ENCODE results near the gene CPM. TPM values are rescaled to one million over a fixed set of nuclear protein-coding genes. Genes with fewer than 3 reads are reported as not detected.

Gene CPM
- total RNA-seq, 2 experiments from 2014 or later: 5.8 to 8.0 TPM

- Mint-ChIP-seq H3K36me3 (no peaks in the 10 kb centered on the region), H3K27ac (no peak overlapping the region), H3K27me3 (peaks cover 53% of the 10 kb centered on the region), H3K4me1 (no peaks in the 10 kb centered on the region), H3K4me3 (no peak overlapping the region), H3K9me3 (no peaks in the 10 kb centered on the region)
- DNase-seq: no peak
Observed at GRCh38 chr12:68939505-68939904, 6.5 kb upstream of the CPM start.

GRCh38 chr12:68934392-68934791, 1.4 kb upstream of the CPM start:
- Mint-ChIP-seq H3K36me3 (peaks cover 3% of the 10 kb centered on the region), H3K27ac (no peak overlapping the region), H3K9me3 (peaks cover 1% of the 10 kb centered on the region), H3K4me1 (peaks cover 14% of the 10 kb centered on the region), H3K27me3 (peaks cover 40% of the 10 kb centered on the region), H3K4me3 (no peak overlapping the region)
- no peak for DNase-seq

GRCh38 chr12:68932128-68932960, 627 bp downstream of the CPM start:
- Mint-ChIP-seq H3K4me3 (peak overlapping the region; percentile 79), H3K27ac (no peak overlapping the region), H3K9me3 (peaks cover 8% of the 10 kb centered on the region), H3K27me3 (peaks cover 36% of the 10 kb centered on the region), H3K36me3 (peaks cover 5% of the 10 kb centered on the region), H3K4me1 (peaks cover 14% of the 10 kb centered on the region)
- DNase-seq: no peak

DNA sequence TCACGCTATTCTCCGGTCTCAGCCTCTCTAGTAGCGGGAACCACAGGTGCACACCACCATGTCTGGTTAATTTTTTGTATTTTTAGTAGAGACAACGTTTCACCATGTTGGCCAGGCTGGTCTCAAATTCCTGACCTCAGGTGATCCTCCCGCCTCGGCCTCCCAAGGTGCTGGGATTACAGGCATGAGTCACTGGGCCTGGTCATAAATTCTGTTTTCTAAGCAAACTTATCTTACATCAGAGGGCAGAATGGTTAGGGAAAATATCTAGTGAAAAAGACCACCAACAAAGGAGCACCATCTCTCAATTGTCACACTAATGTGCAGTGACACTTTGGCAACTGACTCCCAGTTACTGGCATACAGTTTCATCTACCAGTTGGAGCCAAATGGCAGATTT, 2.8 kb downstream of the CPM start:
- H3K36me3 Mint-ChIP-seq: peaks cover 5% of the 10 kb centered on the region
- H3K9me3 Mint-ChIP-seq: peaks cover 8% of the 10 kb centered on the region
- H3K4me3 Mint-ChIP-seq: no peak overlapping the region
- H3K27ac Mint-ChIP-seq: no peak overlapping the region
- peaks cover 25% of the 10 kb centered on the region for H3K27me3 Mint-ChIP-seq
- DNase-seq: no peak
- H3K4me1 Mint-ChIP-seq: peaks cover 14% of the 10 kb centered on the region

DNA sequence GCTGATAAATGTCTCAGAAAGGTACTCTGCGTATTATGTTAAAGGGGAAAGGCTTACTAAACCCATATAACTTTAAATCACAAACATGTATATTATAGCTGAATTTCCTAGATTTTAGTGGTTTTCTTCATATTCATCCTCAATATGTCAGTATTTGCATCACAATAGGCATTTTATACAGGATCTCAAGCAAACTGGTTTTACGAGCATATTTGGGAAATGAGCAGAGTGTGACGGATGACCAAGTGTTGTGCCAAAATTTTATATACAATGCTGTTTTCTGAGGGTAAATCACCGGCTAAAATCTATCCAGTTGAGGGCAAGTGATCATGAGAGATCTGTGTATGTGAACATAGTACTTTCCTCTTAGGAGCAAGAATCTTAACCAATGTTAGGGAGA, 8.4 kb downstream of the CPM start:
- Mint-ChIP-seq H3K4me1 (peaks cover 9% of the 10 kb centered on the region), H3K9me3 (peaks cover 10% of the 10 kb centered on the region), H3K27ac (no peak overlapping the region), H3K36me3 (peaks cover 5% of the 10 kb centered on the region), H3K27me3 (peaks cover 4% of the 10 kb centered on the region), H3K4me3 (no peak overlapping the region)
- no peak for DNase-seq

DNA sequence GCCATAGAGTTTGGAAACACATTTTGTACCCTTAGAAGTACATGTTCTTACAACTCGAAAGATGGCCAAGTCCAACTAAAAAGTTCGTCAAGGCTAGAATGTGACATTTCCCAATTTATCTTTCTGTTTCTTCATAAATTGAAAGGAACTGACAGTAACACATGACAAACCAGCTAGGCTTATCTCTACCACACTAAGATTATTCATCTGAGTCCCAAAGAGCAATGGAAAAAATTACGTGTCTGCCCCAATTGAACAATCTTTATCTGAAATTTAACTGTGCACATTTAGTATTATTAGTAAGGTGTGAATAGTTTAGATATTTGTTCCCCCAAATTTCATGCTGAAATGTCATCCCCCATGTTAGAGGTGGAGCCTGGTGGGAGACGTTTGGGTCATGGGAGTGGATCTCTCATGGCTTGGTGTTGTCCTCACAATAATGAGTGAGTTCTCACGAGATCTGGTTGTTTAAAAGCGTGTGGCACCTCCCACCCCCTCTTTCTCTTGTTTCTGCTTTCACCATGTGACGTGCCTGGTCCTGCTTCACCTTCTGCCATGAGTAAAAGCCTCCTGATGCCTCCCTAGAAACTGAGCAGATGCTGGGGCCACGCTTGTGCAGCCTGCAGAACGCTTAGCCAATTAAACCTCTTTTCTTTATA, 13.3 kb downstream of the CPM start:
- DNase-seq: no peak
- Mint-ChIP-seq H3K4me1 (peaks cover 16% of the 10 kb centered on the region), H3K9me3 (peaks cover 3% of the 10 kb centered on the region), H3K36me3 (peaks cover 3% of the 10 kb centered on the region), H3K27me3 (no peaks in the 10 kb centered on the region), H3K27ac (no peak overlapping the region), H3K4me3 (no peak overlapping the region)

GRCh38 chr12:68918960-68919359, 14.0 kb downstream of the CPM start:
- Mint-ChIP-seq H3K9me3 (peaks cover 3% of the 10 kb centered on the region), H3K36me3 (peaks cover 3% of the 10 kb centered on the region), H3K4me3 (no peak overlapping the region), H3K4me1 (peaks cover 16% of the 10 kb centered on the region), H3K27ac (no peak overlapping the region), H3K27me3 (no peaks in the 10 kb centered on the region)
- no peak for DNase-seq

DNA sequence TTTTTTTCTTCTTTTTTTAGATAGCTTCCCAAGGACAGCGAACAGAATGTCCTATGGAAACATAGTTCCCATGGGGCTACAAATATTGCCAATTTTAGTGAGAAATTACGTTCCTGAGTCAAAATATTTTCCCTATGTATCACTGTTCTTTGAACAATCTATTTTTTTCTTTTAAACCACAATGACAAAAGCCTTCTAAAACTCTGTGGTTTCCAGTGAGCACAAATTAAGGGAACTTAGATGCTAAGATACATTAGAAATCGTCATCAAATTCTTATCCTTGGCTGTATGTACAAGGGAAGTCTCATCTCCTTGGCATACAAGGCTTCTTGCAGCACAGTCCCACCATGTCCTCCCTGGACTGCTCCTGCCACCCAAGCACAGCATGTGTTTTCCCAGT, 17.9 kb downstream of the CPM start:
- H3K4me3 Mint-ChIP-seq: no peak overlapping the region
- no peak for DNase-seq
- peaks cover 1% of the 10 kb centered on the region for H3K9me3 Mint-ChIP-seq
- no peak overlapping the region for H3K27ac Mint-ChIP-seq
- no peaks in the 10 kb centered on the region for H3K27me3 Mint-ChIP-seq
- peaks cover 12% of the 10 kb centered on the region for H3K4me1 Mint-ChIP-seq
- peaks cover 2% of the 10 kb centered on the region for H3K36me3 Mint-ChIP-seq

- DNase-seq: no peak
- H3K27me3 Mint-ChIP-seq: peaks cover 2% of the 10 kb centered on the region
- H3K36me3 Mint-ChIP-seq: peaks cover under 1% of the 10 kb centered on the region
- no peak overlapping the region for H3K27ac Mint-ChIP-seq
- H3K4me1 Mint-ChIP-seq: peaks cover 6% of the 10 kb centered on the region
- H3K9me3 Mint-ChIP-seq: no peaks in the 10 kb centered on the region
- H3K4me3 Mint-ChIP-seq: no peak overlapping the region
Observed at GRCh38 chr12:68913682-68914081, 19.3 kb downstream of the CPM start.

- Mint-ChIP-seq H3K27me3 (peaks cover 4% of the 10 kb centered on the region), H3K27ac (no peak overlapping the region), H3K4me3 (no peak overlapping the region), H3K36me3 (peaks cover 4% of the 10 kb centered on the region), H3K9me3 (no peaks in the 10 kb centered on the region), H3K4me1 (peaks cover 6% of the 10 kb centered on the region)
- DNase-seq: no peak
Observed at GRCh38 chr12:68912916-68913315, 20.1 kb downstream of the CPM start.

GRCh38 chr12:68911197-68911718, 21.7 kb downstream of the CPM start:
- no peak overlapping the region for H3K4me3 Mint-ChIP-seq
- H3K4me1 Mint-ChIP-seq: peaks cover 6% of the 10 kb centered on the region

GRCh38 chr12:68910128-68910527, 22.8 kb downstream of the CPM start:
- Mint-ChIP-seq H3K27ac (no peak overlapping the region), H3K4me1 (peaks cover 3% of the 10 kb centered on the region), H3K4me3 (no peak overlapping the region), H3K36me3 (peaks cover 4% of the 10 kb centered on the region), H3K9me3 (no peaks in the 10 kb centered on the region), H3K27me3 (peaks cover 4% of the 10 kb centered on the region)
- DNase-seq: no peak

More at GRCh38 chr12:68911197-68911718, 21.7 kb downstream of the CPM start:
- peaks cover 4% of the 10 kb centered on the region for H3K36me3 Mint-ChIP-seq
- H3K27me3 Mint-ChIP-seq: peaks cover 4% of the 10 kb centered on the region
- no peak for DNase-seq
- no peaks in the 10 kb centered on the region for H3K9me3 Mint-ChIP-seq
- no peak overlapping the region for H3K27ac Mint-ChIP-seq

GRCh38 chr12:68908076-68908475, 24.9 kb downstream of the CPM start:
- no peak for DNase-seq
- peaks cover 4% of the 10 kb centered on the region for H3K36me3 Mint-ChIP-seq
- H3K27me3 Mint-ChIP-seq: peaks cover 4% of the 10 kb centered on the region
- no peaks in the 10 kb centered on the region for H3K4me1 Mint-ChIP-seq
- no peaks in the 10 kb centered on the region for H3K9me3 Mint-ChIP-seq
- H3K4me3 Mint-ChIP-seq: no peak overlapping the region
- no peak overlapping the region for H3K27ac Mint-ChIP-seq

DNA sequence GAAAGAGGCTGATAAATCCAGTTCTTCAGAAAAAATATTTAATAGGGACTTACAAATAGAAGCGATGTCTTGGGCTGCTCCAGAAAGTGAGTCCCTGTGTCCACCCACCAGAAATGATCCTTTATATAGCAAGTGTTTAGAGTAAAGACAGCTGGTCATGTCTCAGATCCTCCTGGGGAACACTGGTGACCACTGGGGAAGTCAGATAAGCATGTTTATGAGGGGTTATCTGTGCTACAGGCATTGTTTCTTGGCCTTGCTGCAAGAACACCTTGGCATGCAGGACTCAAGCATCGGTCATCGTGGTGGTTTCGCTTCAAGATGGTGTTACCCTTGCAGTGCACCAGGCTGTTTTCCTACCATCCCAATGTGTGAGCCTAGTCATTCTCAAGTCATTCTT, 27.2 kb downstream of the CPM start:
- H3K9me3 Mint-ChIP-seq: no peaks in the 10 kb centered on the region
- no peaks in the 10 kb centered on the region for H3K4me1 Mint-ChIP-seq
- H3K27me3 Mint-ChIP-seq: peaks cover 4% of the 10 kb centered on the region
- H3K36me3 Mint-ChIP-seq: peaks cover 4% of the 10 kb centered on the region
- DNase-seq: no peak
- no peak overlapping the region for H3K27ac Mint-ChIP-seq
- no peak overlapping the region for H3K4me3 Mint-ChIP-seq

- no peak for DNase-seq
- Mint-ChIP-seq H3K27me3 (peaks cover 4% of the 10 kb centered on the region), H3K4me3 (no peak overlapping the region), H3K27ac (no peak overlapping the region), H3K4me1 (no peaks in the 10 kb centered on the region), H3K36me3 (peaks cover 4% of the 10 kb centered on the region), H3K9me3 (no peaks in the 10 kb centered on the region)
Observed at GRCh38 chr12:68904351-68904962, 28.5 kb downstream of the CPM start.
